Breast epithelium (tissue), 3 donors: ENCODE data around the gene TMEM54.

Source experiments
- CTCF ChIP-seq, 3 donors: fragments of 450-650 bp; IDR thresholded peaks; one replicate each; pipeline ENCODE4 v1.5.1; 2016 to 2017; ENCODE audit warnings: antibody characterized with exemption in 3 of 3, mild to moderate bottlenecking in 3 of 3, moderate library complexity in 3 of 3
- POLR2A ChIP-seq: fragments of 450-650 bp; IDR thresholded peaks from one replicate; pipeline ENCODE4 v1.6.1; 2016; ENCODE audit warnings: antibody characterized with exemption, mild to moderate bottlenecking, moderate library complexity

GRCh38 chr1:32876341-32877210 lies 24.6 kb downstream of the TMEM54 start:
- peak; percentile 26 to 62 (median 59) for TF ChIP-seq CTCF (IDR thresholded peaks at IDR 0.05)
- TF ChIP-seq POLR2A: no peak
